Neural cell (in vitro differentiated cells): ENCODE results near the gene TEX11.

Experiments
- CTCF ChIP-seq: fragments of 450-650 bp; IDR thresholded peaks from 2 replicates; pipeline ENCODE4 v1.5.1; 2014; ENCODE audit warnings: antibody characterized with exemption, mild to moderate bottlenecking, moderate library complexity; ENCODE audit not compliant: poor library complexity, severe bottlenecking
- EP300 ChIP-seq: fragments of 450-650 bp; conservative IDR thresholded peaks from 2 replicates; pipeline ENCODE4 v1.6.1; 2014; ENCODE audit warnings: antibody characterized with exemption, mild to moderate bottlenecking, moderate library complexity; ENCODE audit not compliant: poor library complexity, severe bottlenecking
- EZH2 ChIP-seq: fragments of 200-600, 300-800 bp; shearing (Covaris generic), sonication (generic); IDR thresholded peaks from 2 replicates; pipeline ENCODE4 v1.6.1; 2014; ENCODE audit warnings: antibody characterized with exemption, low read length, borderline replicate concordance, mild to moderate bottlenecking; ENCODE audit not compliant: insufficient read depth, poor library complexity, severe bottlenecking
- MXI1 ChIP-seq: fragments of 450-650 bp; conservative IDR thresholded peaks from 2 replicates; pipeline ENCODE4 v1.6.1; 2014; ENCODE audit warnings: antibody characterized with exemption, mild to moderate bottlenecking; ENCODE audit not compliant: poor library complexity, severe bottlenecking
- POLR2AphosphoS5 ChIP-seq: IDR thresholded peaks from 2 replicates; pipeline ENCODE4 v1.6.1; 2012
- RAD21 ChIP-seq: fragments of 450-650 bp; conservative IDR thresholded peaks from 2 replicates; pipeline ENCODE4 v1.6.1; 2014; ENCODE audit warnings: antibody characterized with exemption, mild to moderate bottlenecking, moderate library complexity
- TAF1 ChIP-seq: IDR thresholded peaks from 2 replicates; pipeline ENCODE4 v1.6.1; 2012; ENCODE audit warnings: low read depth
- TF ChIP-seq, protein P1 (sequence below): IDR thresholded peaks from 2 replicates; pipeline ENCODE4 v1.6.1; 2012; ENCODE audit warnings: borderline replicate concordance

DNA sequence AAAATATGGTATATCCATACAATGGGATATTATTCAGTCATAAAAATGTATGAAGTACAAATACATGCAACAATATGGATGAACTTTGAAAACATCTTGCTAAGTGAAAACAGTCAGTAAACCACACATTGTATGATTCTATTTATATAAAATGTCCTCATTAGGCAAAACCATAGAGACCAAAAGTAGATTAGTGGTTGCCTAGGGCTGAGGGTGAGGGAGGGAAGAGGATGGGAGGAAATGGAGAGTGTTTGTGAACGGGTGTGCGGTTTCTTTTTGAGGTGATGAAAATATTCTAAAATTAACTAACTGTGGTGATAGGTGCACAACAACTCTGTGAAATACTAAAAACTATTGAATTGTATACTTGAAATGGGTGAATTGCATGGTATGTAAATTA lies 29.6 kb downstream of the TEX11 start:
- no peak for TF ChIP-seq CTCF
- TF ChIP-seq POLR2AphosphoS5, result no peak
- TF ChIP-seq, protein P1, sequence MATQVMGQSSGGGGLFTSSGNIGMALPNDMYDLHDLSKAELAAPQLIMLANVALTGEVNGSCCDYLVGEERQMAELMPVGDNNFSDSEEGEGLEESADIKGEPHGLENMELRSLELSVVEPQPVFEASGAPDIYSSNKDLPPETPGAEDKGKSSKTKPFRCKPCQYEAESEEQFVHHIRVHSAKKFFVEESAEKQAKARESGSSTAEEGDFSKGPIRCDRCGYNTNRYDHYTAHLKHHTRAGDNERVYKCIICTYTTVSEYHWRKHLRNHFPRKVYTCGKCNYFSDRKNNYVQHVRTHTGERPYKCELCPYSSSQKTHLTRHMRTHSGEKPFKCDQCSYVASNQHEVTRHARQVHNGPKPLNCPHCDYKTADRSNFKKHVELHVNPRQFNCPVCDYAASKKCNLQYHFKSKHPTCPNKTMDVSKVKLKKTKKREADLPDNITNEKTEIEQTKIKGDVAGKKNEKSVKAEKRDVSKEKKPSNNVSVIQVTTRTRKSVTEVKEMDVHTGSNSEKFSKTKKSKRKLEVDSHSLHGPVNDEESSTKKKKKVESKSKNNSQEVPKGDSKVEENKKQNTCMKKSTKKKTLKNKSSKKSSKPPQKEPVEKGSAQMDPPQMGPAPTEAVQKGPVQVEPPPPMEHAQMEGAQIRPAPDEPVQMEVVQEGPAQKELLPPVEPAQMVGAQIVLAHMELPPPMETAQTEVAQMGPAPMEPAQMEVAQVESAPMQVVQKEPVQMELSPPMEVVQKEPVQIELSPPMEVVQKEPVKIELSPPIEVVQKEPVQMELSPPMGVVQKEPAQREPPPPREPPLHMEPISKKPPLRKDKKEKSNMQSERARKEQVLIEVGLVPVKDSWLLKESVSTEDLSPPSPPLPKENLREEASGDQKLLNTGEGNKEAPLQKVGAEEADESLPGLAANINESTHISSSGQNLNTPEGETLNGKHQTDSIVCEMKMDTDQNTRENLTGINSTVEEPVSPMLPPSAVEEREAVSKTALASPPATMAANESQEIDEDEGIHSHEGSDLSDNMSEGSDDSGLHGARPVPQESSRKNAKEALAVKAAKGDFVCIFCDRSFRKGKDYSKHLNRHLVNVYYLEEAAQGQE, result no peak
- no peak for TF ChIP-seq EZH2
- TF ChIP-seq EP300, result no peak
- no peak for TF ChIP-seq TAF1
- no peak for TF ChIP-seq RAD21
- TF ChIP-seq MXI1, result no peak
